WTC11 (cell line): Measurements from ENCODE around the gene NAV2. TPM values are rescaled to one million over a fixed set of nuclear protein-coding genes. Genes with fewer than 3 reads are reported as not detected.

Experiments
- ATAC-seq: fragments of 200-7000 bp; cut with Tn5 transposase; 2 replicates; pipeline ENCODE4 v1.10.0; 2021; ENCODE audit warnings: mild to moderate bottlenecking, moderate library complexity
- CTCF ChIA-PET: fragments of 300-600 bp; sonication (Branson Sonifier 250); formaldehyde crosslinking; loops from one replicate; lab custom pipeline; 2021; ENCODE audit warnings: antibody characterized with exemption; lab: Charles Lee
- POLR2A ChIA-PET: fragments of 350-600 bp; sonication (Branson Sonifier 250); formaldehyde crosslinking; loops from one replicate; lab custom pipeline; 2021; ENCODE audit warnings: antibody characterized with exemption; lab: Charles Lee
- DNase-seq: peaks from one replicate; pipeline ENCODE4 v3.0.0; 2021; ENCODE audit warnings: low spot score
- H3K27ac Mint-ChIP-seq: 2 replicates; pipeline ENCODE4 v1.8.0; 2021; ENCODE audit warnings: mixed read lengths
- H3K27me3 Mint-ChIP-seq: 2 replicates; pipeline ENCODE4 v1.8.0; 2021; ENCODE audit warnings: low read depth, mild to moderate bottlenecking, moderate library complexity, mixed read lengths
- H3K36me3 Mint-ChIP-seq: 2 replicates; pipeline ENCODE4 v1.8.0; 2021; ENCODE audit warnings: mixed read lengths
- H3K4me1 Mint-ChIP-seq: 2 replicates; pipeline ENCODE4 v1.8.0; 2022; ENCODE audit warnings: mixed read lengths
- H3K4me3 Mint-ChIP-seq: 2 replicates; pipeline ENCODE4 v1.8.0; 2021; ENCODE audit warnings: mild to moderate bottlenecking, moderate library complexity, mixed read lengths
- H3K9me3 Mint-ChIP-seq: 2 replicates; pipeline ENCODE4 v1.8.0; 2021; ENCODE audit warnings: mixed read lengths
- ATF2 ChIP-seq: sonication (generic); formaldehyde crosslinking; IDR thresholded peaks from 2 replicates; pipeline ENCODE4 v1.8.1; 2022; ENCODE audit warnings: low read depth, missing genetic modification reagents, borderline replicate concordance
- CREM ChIP-seq: sonication (generic); formaldehyde crosslinking; IDR thresholded peaks from 2 replicates; pipeline ENCODE4 v1.8.1; 2022; ENCODE audit warnings: mild to moderate bottlenecking, missing genetic modification reagents, moderate library complexity
- E2F1 ChIP-seq: sonication (generic); formaldehyde crosslinking; IDR thresholded peaks from 2 replicates; pipeline ENCODE4 v1.8.0; 2022; ENCODE audit warnings: mild to moderate bottlenecking, missing genetic modification reagents
- E2F4 ChIP-seq: sonication (generic); formaldehyde crosslinking; IDR thresholded peaks from 2 replicates; pipeline ENCODE4 v1.8.1; 2022; ENCODE audit warnings: low read depth, mild to moderate bottlenecking, moderate library complexity, missing genetic modification reagents, borderline replicate concordance
- ESRRA ChIP-seq: sonication (generic); formaldehyde crosslinking; IDR thresholded peaks from 2 replicates; pipeline ENCODE4 v1.8.1; 2022; ENCODE audit warnings: mild to moderate bottlenecking, missing genetic modification reagents, borderline replicate concordance
- ETV6 ChIP-seq: sonication (generic); formaldehyde crosslinking; IDR thresholded peaks from 2 replicates; pipeline ENCODE4 v1.8.1; 2022; ENCODE audit warnings: mild to moderate bottlenecking, missing genetic modification reagents
- FOXP1 ChIP-seq: sonication (generic); formaldehyde crosslinking; IDR thresholded peaks from 2 replicates; pipeline ENCODE4 v1.8.0; 2022; ENCODE audit warnings: missing genetic modification reagents, mild to moderate bottlenecking, moderate library complexity, borderline replicate concordance
- GRHL2 ChIP-seq: fragments of 250-450 bp; sonication (Bioruptor Pico); IDR thresholded peaks from 2 replicates; pipeline ENCODE4 v1.8.0; 2022; ENCODE audit warnings: mild to moderate bottlenecking, moderate library complexity; ENCODE audit not compliant: insufficient replicate concordance, severe bottlenecking
- KAT7 ChIP-seq: sonication (generic); formaldehyde crosslinking; IDR thresholded peaks from 2 replicates; pipeline ENCODE4 v1.8.1; 2023; ENCODE audit warnings: missing genetic modification reagents, mild to moderate bottlenecking, borderline replicate concordance
- MAX ChIP-seq: sonication (generic); formaldehyde crosslinking; IDR thresholded peaks from 2 replicates; pipeline ENCODE4 v1.8.0; 2022; ENCODE audit warnings: mild to moderate bottlenecking, missing genetic modification reagents
- MLX ChIP-seq: sonication (generic); formaldehyde crosslinking; IDR thresholded peaks from 2 replicates; pipeline ENCODE4 v1.8.1; 2023; ENCODE audit warnings: mild to moderate bottlenecking, missing genetic modification reagents, moderate library complexity
- NR1H2 ChIP-seq: sonication (generic); formaldehyde crosslinking; IDR thresholded peaks from 2 replicates; pipeline ENCODE4 v1.9.0; 2021; ENCODE audit warnings: mild to moderate bottlenecking, moderate library complexity, missing genetic modification reagents
- NR2C2 ChIP-seq: sonication (generic); formaldehyde crosslinking; IDR thresholded peaks from 2 replicates; pipeline ENCODE4 v1.8.0; 2022; ENCODE audit warnings: mild to moderate bottlenecking, missing genetic modification reagents
- PREB ChIP-seq: sonication (generic); formaldehyde crosslinking; IDR thresholded peaks from 2 replicates; pipeline ENCODE4 v1.8.1; 2022; ENCODE audit warnings: mild to moderate bottlenecking, missing genetic modification reagents, moderate library complexity, borderline replicate concordance
- RORB ChIP-seq: fragments of 250-450 bp; sonication (Bioruptor Pico); IDR thresholded peaks from 2 replicates; pipeline ENCODE4 v1.9.0; 2021; ENCODE audit warnings: mild to moderate bottlenecking
- SMAD3 ChIP-seq: sonication (generic); formaldehyde crosslinking; IDR thresholded peaks from 2 replicates; pipeline ENCODE4 v1.8.0; 2022; ENCODE audit warnings: missing genetic modification reagents, mild to moderate bottlenecking, borderline replicate concordance
- SP1 ChIP-seq: sonication (generic); formaldehyde crosslinking; conservative IDR thresholded peaks from 2 replicates; pipeline ENCODE4 v1.8.1; 2022; ENCODE audit warnings: missing genetic modification reagents
- USF1 ChIP-seq: sonication (generic); formaldehyde crosslinking; IDR thresholded peaks from 2 replicates; pipeline ENCODE4 v1.8.0; 2022; ENCODE audit warnings: mild to moderate bottlenecking, missing genetic modification reagents
- USF2 ChIP-seq: sonication (generic); formaldehyde crosslinking; IDR thresholded peaks from 2 replicates; pipeline ENCODE4 v1.8.1; 2023; ENCODE audit warnings: mild to moderate bottlenecking, missing genetic modification reagents, moderate library complexity
- ZNF512 ChIP-seq: sonication (generic); formaldehyde crosslinking; IDR thresholded peaks from 2 replicates; pipeline ENCODE4 v1.8.1; 2022; ENCODE audit warnings: missing genetic modification reagents, borderline replicate concordance
- ZNF671 ChIP-seq: fragments of 250-450 bp; sonication (Bioruptor Pico); IDR thresholded peaks from 2 replicates; pipeline ENCODE4 v1.8.0; 2021; ENCODE audit warnings: mild to moderate bottlenecking
- total RNA-seq: library from RNA; stranded (reverse); gene quantifications from 3 replicates; pipeline ENCODE4 v1.2.3, GENCODE V29; 2021

Gene NAV2
- total RNA-seq, 1 experiment from 2014 or later, result 42.8 TPM

GRCh38 chr11:19952911-19953310 is 240.3 kb downstream of the NAV2 start:
- Mint-ChIP-seq H3K4me1 (peaks cover 57% of the 10 kb centered on the region), H3K4me3 (no peak overlapping the region; the same call in 1 of the 2 replicates), H3K36me3 (peaks cover 16% of the 10 kb centered on the region), H3K9me3 (no peaks in the 10 kb centered on the region), H3K27me3 (no peaks in the 10 kb centered on the region), H3K27ac (peak overlapping the region; percentile 96)
- no peak for DNase-seq
- CTCF ChIA-PET, result interaction anchor here (0.8 to 3.3 kb wide), 28 partner anchors 10 to 395 kb away, joined by 3 to 38 read pairs (median 6); no protein-coding TSS in a partner anchor
- no peak for TF ChIP-seq USF2 (CRISPR knock-in tag)
- no peak for TF ChIP-seq CREM (CRISPR knock-in tag)
- no peak for TF ChIP-seq E2F4 (CRISPR knock-in tag)
- TF ChIP-seq ZNF512 (CRISPR knock-in tag), result no peak
- no peak for TF ChIP-seq KAT7 (CRISPR knock-in tag)
- TF ChIP-seq ESRRA (CRISPR knock-in tag), result no peak
- no peak for TF ChIP-seq ZNF671 (CRISPR knock-in tag)
- no peak for TF ChIP-seq USF1 (CRISPR knock-in tag)
- no peak for TF ChIP-seq FOXP1 (CRISPR knock-in tag)
- POLR2A ChIA-PET, result interaction anchor here (1.2 to 1.6 kb wide), 2 partner anchors 70 to 72 kb away, joined by 3 to 4 read pairs; no protein-coding TSS in a partner anchor
- no peak for ATAC-seq

- ChIA-PET POLR2A (interaction anchor here (1.1 to 1.6 kb wide), 4 partner anchors 47 to 74 kb away, joined by 3 to 4 read pairs (median 4); no protein-coding TSS in a partner anchor), CTCF (interaction anchor here (0.8 to 3.3 kb wide), 40 partner anchors 10 to 396 kb away, joined by 3 to 38 read pairs (median 5); no protein-coding TSS in a partner anchor)
- DNase-seq (peak; percentile 70), ATAC-seq (peak; percentile 92)
- Mint-ChIP-seq H3K27ac (peak overlapping the region; percentile 96), H3K4me3 (no peak overlapping the region; the same call in 1 of the 2 replicates), H3K27me3 (no peaks in the 10 kb centered on the region), H3K4me1 (peaks cover 57% of the 10 kb centered on the region), H3K9me3 (no peaks in the 10 kb centered on the region), H3K36me3 (peaks cover 16% of the 10 kb centered on the region)
- TF ChIP-seq GRHL2, result no peak
- TF ChIP-seq MAX (CRISPR knock-in tag), result peak; percentile 70; the same call in 1 of the 2 replicates
- TF ChIP-seq FOXP1 (CRISPR knock-in tag), result no peak
- TF ChIP-seq E2F1 (CRISPR knock-in tag), result no peak
- TF ChIP-seq NR1H2, result no peak
- TF ChIP-seq SMAD3 (CRISPR knock-in tag), result no peak
- no peak for TF ChIP-seq RORB (CRISPR knock-in tag)
- no peak; the same call in 1 of the 2 replicates for TF ChIP-seq USF1 (CRISPR knock-in tag)
- no peak for TF ChIP-seq PREB (CRISPR knock-in tag)
- TF ChIP-seq MLX, result no peak
- TF ChIP-seq ATF2 (CRISPR knock-in tag), result no peak
- 0 out of 2 replicates have a peak, but pooled peaks have one; percentile 46 for TF ChIP-seq SP1 (CRISPR knock-in tag)
- peak; percentile 86; the same call in 1 of the 2 replicates for TF ChIP-seq ETV6 (CRISPR knock-in tag)
- no peak for TF ChIP-seq NR2C2
Observed at GRCh38 chr11:19953336-19953735, 240.7 kb downstream of the NAV2 start.
